H1 (cell line): Measurements from ENCODE around the gene TCF7L1. TPM values are rescaled to one million over a fixed set of nuclear protein-coding genes. Genes with fewer than 3 reads are reported as not detected.

Source experiments
- CTCF ChIA-PET: fragments of 300-600 bp; sonication (Branson Sonifier 250); formaldehyde crosslinking; loops from one replicate; lab custom pipeline; 2021; ENCODE audit not compliant: partially characterized antibody; lab: Charles Lee
- POLR2A ChIA-PET: fragments of 300-600 bp; sonication (Branson Sonifier 250); formaldehyde crosslinking; loops from one replicate; lab custom pipeline; 2021; ENCODE audit warnings: inconsistent platforms; ENCODE audit not compliant: partially characterized antibody; lab: Charles Lee
- DNase-seq, 2 experiments: peaks; one replicate each; pipeline versions ENCODE4 v3.0.0 to v3.0.0-alpha.2; 2010 to 2022; ENCODE audit warnings: low spot score in 2 of 2, low read depth in 1 of 2, mixed read lengths in 1 of 2
- FAIRE-seq: peaks from 2 replicates; lab custom pipeline; 2011; peaks lifted over from hg19 to GRCh38; lab: Jason Lieb, UNC
- H2AFZ ChIP-seq: 2 replicates; pipeline ENCODE4 v1.8.1; 2012; ENCODE audit warnings: low read length, inconsistent platforms
- H2AK5ac ChIP-seq: 2 replicates; pipeline ENCODE4 v1.6.1; 2013; ENCODE audit warnings: low read depth, low read length
- H2BK120ac ChIP-seq: replicated peaks from 2 replicates; pipeline ENCODE3; 2013; ENCODE audit warnings: low read depth, low read length, inconsistent platforms
- H2BK12ac ChIP-seq: 2 replicates; pipeline ENCODE4 v1.6.1; 2013; ENCODE audit warnings: low read depth, low read length
- H2BK15ac ChIP-seq: 2 replicates; pipeline ENCODE4 v1.6.1; 2013; ENCODE audit warnings: low read length
- H2BK20ac ChIP-seq: 2 replicates; pipeline ENCODE4 v1.6.1; 2013; ENCODE audit warnings: low read length
- H2BK5ac ChIP-seq: 2 replicates; pipeline ENCODE4 v1.6.1; 2013; ENCODE audit warnings: low read depth, low read length
- H3K14ac ChIP-seq: 2 replicates; pipeline ENCODE4 v1.6.1; 2013; ENCODE audit warnings: inconsistent platforms; ENCODE audit not compliant: insufficient read length
- H3K18ac ChIP-seq: 2 replicates; pipeline ENCODE4 v1.6.1; 2013; ENCODE audit warnings: low read length; ENCODE audit errors: extremely low read depth
- H3K23ac ChIP-seq: 2 replicates; pipeline ENCODE4 v1.6.1; 2013; ENCODE audit warnings: inconsistent platforms; ENCODE audit not compliant: insufficient read length
- H3K23me2 ChIP-seq: 2 replicates; pipeline ENCODE4 v1.6.1; 2013; ENCODE audit warnings: low read depth, low read length
- H3K27ac ChIP-seq: 2 replicates; pipeline ENCODE4 v1.6.1; 2011; ENCODE audit warnings: low read depth, low read length, inconsistent platforms
- H3K27me3 ChIP-seq, 4 experiments: replicated peaks in 1 of 4; 1 replicate in 1 of 4; 2 replicates in 3 of 4; pipeline versions ENCODE4 v1.6.1 to v1.8.1; 2011 to 2013; ENCODE audit warnings: low read length in 3 of 4, mild to moderate bottlenecking in 3 of 4, inconsistent platforms in 2 of 4, mixed read lengths in 2 of 4, moderate library complexity in 1 of 4; ENCODE audit not compliant: control insufficient read depth in 3 of 4, insufficient read depth in 3 of 4; ENCODE audit errors: extremely low read depth in 1 of 4
- H3K36me3 ChIP-seq, 4 experiments: 2 replicates each; pipeline versions ENCODE4 v1.6.1 to v1.8.1; 2011 to 2013; ENCODE audit warnings: mild to moderate bottlenecking in 4 of 4, low read length in 3 of 4, moderate library complexity in 2 of 4, control low read depth in 1 of 4, inconsistent platforms in 1 of 4; ENCODE audit not compliant: insufficient read depth in 4 of 4, control insufficient read depth in 2 of 4
- H3K4ac ChIP-seq: replicated peaks from 2 replicates; pipeline ENCODE3; 2013; ENCODE audit warnings: low read length, low read depth, mixed read lengths, inconsistent platforms; ENCODE audit not compliant: insufficient read length
- H3K4me1 ChIP-seq, 4 experiments: replicated peaks in 1 of 4; 1 replicate in 1 of 4; 2 replicates in 3 of 4; pipeline versions ENCODE4 v1.6.1 to v1.8.1; 2011 to 2013; ENCODE audit warnings: low read length in 3 of 4, inconsistent platforms in 2 of 4, mixed read lengths in 1 of 4; ENCODE audit not compliant: insufficient read depth in 4 of 4, control insufficient read depth in 3 of 4
- H3K4me2 ChIP-seq, 2 experiments: 2 replicates each; pipeline versions ENCODE4 v1.6.1 to v1.8.1; 2011 to 2013; ENCODE audit warnings: low read depth in 2 of 2, low read length in 2 of 2, control low read depth in 1 of 2, inconsistent platforms in 1 of 2, mild to moderate bottlenecking in 1 of 2; ENCODE audit not compliant: insufficient read depth in 1 of 2
- H3K4me3 ChIP-seq, 4 experiments: fragments of 200-600, 300-600 bp in 1 of 4; sonication (generic), shearing (Covaris generic), sonication (Bioruptor Twin) in 1 of 4; 2 replicates each; pipeline versions ENCODE4 v1.5.1 to v1.8.1; 2011 to 2016; ENCODE audit warnings: low read length in 4 of 4, low read depth in 3 of 4, control low read depth in 2 of 4, inconsistent platforms in 2 of 4, mild to moderate bottlenecking in 2 of 4, mixed read lengths in 1 of 4, moderate library complexity in 1 of 4; ENCODE audit not compliant: insufficient read depth in 2 of 4; ENCODE audit errors: extremely low read depth in 1 of 4
- H3K56ac ChIP-seq: replicated peaks from 2 replicates; pipeline ENCODE3; 2013; ENCODE audit warnings: low read depth, mild to moderate bottlenecking, mixed read lengths, low read length, inconsistent platforms; ENCODE audit not compliant: insufficient read length
- H3K79me1 ChIP-seq: 2 replicates; pipeline ENCODE4 v1.6.1; 2013; ENCODE audit warnings: low read depth, low read length, control low read depth
- H3K79me2 ChIP-seq, 2 experiments: 2 replicates each; pipeline versions ENCODE4 v1.6.1 to v1.8.1; 2012 to 2013; ENCODE audit warnings: low read length in 2 of 2, mild to moderate bottlenecking in 2 of 2, inconsistent platforms in 1 of 2; ENCODE audit not compliant: insufficient read depth in 2 of 2, control insufficient read depth in 1 of 2
- H3K9ac ChIP-seq, 4 experiments: replicated peaks in 1 of 4; 1 replicate in 1 of 4; 2 replicates in 3 of 4; pipeline versions ENCODE4 v1.6.1 to v1.8.1; 2011 to 2013; ENCODE audit warnings: low read depth in 3 of 4, low read length in 3 of 4, control low read depth in 2 of 4, mild to moderate bottlenecking in 2 of 4, moderate library complexity in 2 of 4, inconsistent platforms in 1 of 4; ENCODE audit errors: extremely low read depth in 1 of 4
- H3K9me3 ChIP-seq, 2 experiments: 2 replicates each; pipeline versions ENCODE4 v1.6.1 to v1.8.1; 2012 to 2013; ENCODE audit warnings: mild to moderate bottlenecking in 2 of 2, moderate library complexity in 2 of 2, control low read depth in 1 of 2, inconsistent platforms in 1 of 2, low read depth in 1 of 2, low read length in 1 of 2, mixed read lengths in 1 of 2; ENCODE audit not compliant: insufficient read depth in 2 of 2
- H4K20me1 ChIP-seq, 2 experiments: replicated peaks in 1 of 2; 2 replicates each; pipeline versions ENCODE3 to v1.8.1; 2011 to 2013; ENCODE audit warnings: inconsistent platforms in 2 of 2, low read length in 2 of 2, mild to moderate bottlenecking in 1 of 2; ENCODE audit not compliant: insufficient read depth in 2 of 2, control insufficient read depth in 1 of 2
- H4K5ac ChIP-seq: 2 replicates; pipeline ENCODE4 v1.6.1; 2013; ENCODE audit warnings: low read length, low read depth, mixed read lengths, inconsistent platforms; ENCODE audit not compliant: insufficient read length
- H4K8ac ChIP-seq: 2 replicates; pipeline ENCODE4 v1.8.0; 2013; ENCODE audit warnings: mild to moderate bottlenecking, moderate library complexity, low read length, inconsistent platforms; ENCODE audit not compliant: insufficient read depth; ENCODE audit errors: extremely low read depth
- H4K91ac ChIP-seq: replicated peaks from 2 replicates; pipeline ENCODE3; 2013; ENCODE audit warnings: low read length, mixed read lengths, inconsistent platforms; ENCODE audit not compliant: insufficient read length
- E2F6 ChIP-seq: IDR thresholded peaks from 2 replicates; pipeline ENCODE4 v1.6.1; 2012; ENCODE audit warnings: inconsistent platforms
- EP300 ChIP-seq, 2 experiments: IDR thresholded peaks; 1 replicate in 1 of 2; 2 replicates in 1 of 2; pipeline ENCODE4 v1.6.1; 2011 to 2012; ENCODE audit warnings: low read depth in 2 of 2, low read length in 2 of 2, mild to moderate bottlenecking in 2 of 2, borderline replicate concordance in 1 of 2, inconsistent platforms in 1 of 2, moderate library complexity in 1 of 2
- HDAC6 ChIP-seq: IDR thresholded peaks from one replicate; pipeline ENCODE4 v1.7.1; 2012; ENCODE audit warnings: low read depth, mild to moderate bottlenecking, inconsistent platforms, low read length, moderate library complexity
- JUND ChIP-seq: IDR thresholded peaks from 2 replicates; pipeline ENCODE4 v1.6.1; 2011; ENCODE audit warnings: mild to moderate bottlenecking, improper control_type of control experiment, low read length
- KDM4A ChIP-seq: IDR thresholded peaks from one replicate; pipeline ENCODE4 v1.7.1; 2012; ENCODE audit warnings: low read depth, mild to moderate bottlenecking, moderate library complexity, low read length, inconsistent platforms; ENCODE audit not compliant: severe bottlenecking
- KDM5A ChIP-seq: fragments of 200-600 bp; IDR thresholded peaks from 2 replicates; pipeline ENCODE4 v1.7.1; 2012; ENCODE audit warnings: mild to moderate bottlenecking, low read length, inconsistent platforms, mixed read lengths
- MAFK ChIP-seq: IDR thresholded peaks from 2 replicates; pipeline ENCODE4 v1.6.1; 2012; ENCODE audit warnings: low read depth, mild to moderate bottlenecking, improper control_type of control experiment, low read length
- NANOG ChIP-seq: IDR thresholded peaks from 2 replicates; pipeline ENCODE4 v1.6.1; 2011; ENCODE audit warnings: low read length, low read depth, mild to moderate bottlenecking, inconsistent platforms; ENCODE audit not compliant: insufficient read depth, poor library complexity, severe bottlenecking
- POLR2AphosphoS5 ChIP-seq: IDR thresholded peaks from 2 replicates; pipeline ENCODE4 v1.6.1; 2011; ENCODE audit warnings: low read depth, low read length
- SAP30 ChIP-seq: fragments of 300-600 bp; sonication (generic); IDR thresholded peaks from 2 replicates; pipeline ENCODE4 v1.7.1; 2012; ENCODE audit warnings: low read length, moderate library complexity, mild to moderate bottlenecking, inconsistent platforms; ENCODE audit not compliant: insufficient read depth, insufficient replicate concordance
- SIX5 ChIP-seq: IDR thresholded peaks from 2 replicates; pipeline ENCODE4 v1.6.1; 2011; ENCODE audit warnings: mild to moderate bottlenecking, low read depth, low read length
- TBP ChIP-seq: IDR thresholded peaks from 2 replicates; pipeline ENCODE4 v1.6.1; 2011; ENCODE audit warnings: low read depth, low read length, improper control_type of control experiment
- WGBS, 2 experiments: shearing (Covaris generic) in 1 of 2; methylation state at CpG; one replicate each; pipeline versions ENCODE4 v1.1.6 to v1.1.7; 2013 to 2015; ENCODE audit warnings: low lambda C conversion rate in 2 of 2, mixed read lengths in 2 of 2, inconsistent platforms in 1 of 2, low coverage in 1 of 2, missing lambda C conversion rate in 1 of 2; ENCODE audit not compliant: insufficient replicate concordance in 2 of 2, insufficient coverage in 1 of 2, insufficient read length in 1 of 2; ENCODE audit errors: extremely low coverage in 1 of 2, missing lambda C conversion rate in 1 of 2; 5-methylcytosine and 5-hydroxymethylcytosine counted together
- polyA plus RNA-seq, 7 experiments: library from polyadenylated mRNA; depleted of rRNA in 3 of 7; stranded (reverse) in 5 of 7; unstranded in 2 of 7; fragments of >200 nt in 5 of 7; fragments of 200-250 nt in 2 of 7; gene quantifications; 1 replicate in 5 of 7; 2 replicates in 1 of 7; 4 replicates in 1 of 7; pipeline versions ENCODE4 v1.2.1 to v1.2.3, GENCODE V29; 2011 to 2013; ENCODE audit warnings: missing spikeins in 2 of 7, mixed read lengths in 2 of 7
- total RNA-seq: library from RNA; stranded (reverse); fragmentation: NEBNext Ultra II Directional; extraction: Animal tissue kit (Norgen Biotek cat#: 25700); gene quantifications from 2 replicates; pipeline ENCODE4 v1.2.1, GENCODE V29; 2021

Gene TCF7L1
- total and polyA plus RNA-seq, 2 of the 8 experiments (the other 6 are each of a cell fraction or from before 2014, with no cell fraction given): 27.5 to 108 TPM

- H3K4me1 ChIP-seq: peaks cover 30 to 47% (median 40%) of the 10 kb centered on the region in 4 experiments
- no peaks in the 10 kb centered on the region for H3K36me3 ChIP-seq
- peak overlapping the region in 3 of 4 experiments; percentile 6 to 35 (median 12); a peak in 2 of 8 replicates for H3K4me3 ChIP-seq
- H2AK5ac ChIP-seq: peak overlapping the region; percentile 88; the same call in 1 of the 2 replicates
- no peak overlapping the region; the same call in 1 of the 2 replicates for H2BK20ac ChIP-seq
- no peak overlapping the region for H2AFZ ChIP-seq
- peaks cover 0 to 83% of the 10 kb centered on the region in 2 experiments for H3K79me2 ChIP-seq
- no peak overlapping the region for H3K56ac ChIP-seq
- no peaks in the 10 kb centered on the region for H3K23me2 ChIP-seq
- WGBS, 2 experiments: 32% methylated on average over 10 of the region's 10 CpGs; no CpG with 5 or more reads in 1 of the 2 experiments
- no peaks in the 10 kb centered on the region for H3K27me3 ChIP-seq
- ChIA-PET POLR2A (interaction anchor here (0.9 to 4.2 kb wide), 9 partner anchors 11 to 98 kb away, joined by 3 to 23 read pairs (median 4); partner anchors contain the start of gene TCF7L1), CTCF (interaction anchor here (0.6 to 4.8 kb wide), 18 partner anchors 8 to 107 kb away, joined by 3 to 38 read pairs (median 8); partner anchors contain the start of gene TCF7L1)
- H4K8ac ChIP-seq: no peak overlapping the region
- peaks cover 8% of the 10 kb centered on the region for H3K79me1 ChIP-seq
- H3K9ac ChIP-seq: peak overlapping the region in 1 of 4 experiments; percentile 52; a peak in 3 of 7 replicates
- peak overlapping the region; percentile 94 for H2BK12ac ChIP-seq
- peak in 1 of 2 experiments; percentile 34 for DNase-seq
- H2BK5ac ChIP-seq: peak overlapping the region; percentile 41; the same call in 1 of the 2 replicates
- peak; percentile 92 for FAIRE-seq
- 0 out of 2 replicates have a peak overlapping the region, but pooled peaks have one; percentile 53 for H3K18ac ChIP-seq
- H4K20me1 ChIP-seq: peaks cover 4 to 22% of the 10 kb centered on the region in 2 experiments
- peak overlapping the region; percentile 15 for H4K91ac ChIP-seq
- no peak overlapping the region for H3K23ac ChIP-seq
- no peak overlapping the region for H4K5ac ChIP-seq
- peak overlapping the region; percentile 88; the same call in 1 of the 2 replicates for H2BK15ac ChIP-seq
- H3K4me2 ChIP-seq: peak overlapping the region; percentile 54 to 73
- no peaks in the 10 kb centered on the region for H3K9me3 ChIP-seq
- no peak overlapping the region for H3K4ac ChIP-seq
- H3K27ac ChIP-seq: peak overlapping the region; percentile 42
- H2BK120ac ChIP-seq: no peak overlapping the region
- H3K14ac ChIP-seq: no peak overlapping the region
- TF ChIP-seq SAP30 (no peak), SIX5 (no peak), TBP (no peak), MAFK (no peak), JUND (no peak), POLR2AphosphoS5 (peak; percentile 41; the same call in 1 of the 2 replicates), KDM4A (no peak), EP300 (IDR thresholded peaks at IDR 0.05; ENCODE audit: borderline replicate concordance in 1 of 2, low read depth in 2 of 2, low read length in 2 of 2) (no peak), E2F6 (no peak), HDAC6 (no peak), KDM5A (no peak), NANOG (no peak)
Measured at GRCh38 chr2:85231952-85232351, 98.8 kb downstream of the TCF7L1 start.
